NCI-H82 treated with DMSO at 0.1 percent for 48 hours (cell line): ENCODE results near the gene TRAPPC10.
"Not testable (repeated sequence)": the region's sequence is repeated elsewhere in the genome, so short reads cannot be mapped to it uniquely, and the experiment has no call there.

Experiments
- DNase-seq: peaks from one replicate; lab custom pipeline; 2025; ENCODE audit not compliant: unreplicated experiment; lab: John Stamatoyannopoulos, UW

The TRAPPC10 gene

GRCh38 chr21:44086636-44087425 is 74.7 kb downstream of the TRAPPC10 start:
- DNase-seq, result no peak

- DNase-seq, result no peak
Observed at GRCh38 chr21:44087426-44088400, 75.6 kb downstream of the TRAPPC10 start.

GRCh38 chr21:44088401-44088780 is 76.3 kb downstream of the TRAPPC10 start:
- no peak for DNase-seq

GRCh38 chr21:44089001-44089911 is 77.1 kb downstream of the TRAPPC10 start:
- DNase-seq, result no peak

- no peak for DNase-seq
Observed at GRCh38 chr21:44090325-44090724, 78.2 kb downstream of the TRAPPC10 start.

- no peak for DNase-seq
Observed at GRCh38 chr21:44092211-44092610, 80.1 kb downstream of the TRAPPC10 start.

- DNase-seq, result no peak
Observed at GRCh38 chr21:44093761-44094160, 81.7 kb downstream of the TRAPPC10 start.

- no peak for DNase-seq
Observed at GRCh38 chr21:44094832-44095231, 82.7 kb downstream of the TRAPPC10 start.

GRCh38 chr21:44098507-44098906 is 86.4 kb downstream of the TRAPPC10 start:
- not testable (repeated sequence) for DNase-seq

- not testable (repeated sequence) for DNase-seq
Observed at GRCh38 chr21:44098964-44099363, 86.9 kb downstream of the TRAPPC10 start.

- not testable (repeated sequence) for DNase-seq
Observed at GRCh38 chr21:44107026-44107501, 95.0 kb downstream of the TRAPPC10 start, which contains the start of gene PWP2. PWP2 (plus strand) TSS chr21:44107399; CDS start chr21:44107417, 18 bp downstream.

GRCh38 chr21:44107589-44107988 is 95.5 kb downstream of the TRAPPC10 start:
- DNase-seq, result not testable (repeated sequence)

GRCh38 chr21:44113702-44114371 is 101.7 kb downstream of the TRAPPC10 start:
- not testable (repeated sequence) for DNase-seq

- not testable (repeated sequence) for DNase-seq
Observed at GRCh38 chr21:44122131-44122530, 110.0 kb downstream of the TRAPPC10 start.

GRCh38 chr21:44127827-44128226 is 115.7 kb downstream of the TRAPPC10 start:
- not testable (repeated sequence) for DNase-seq

- not testable (repeated sequence) for DNase-seq
Observed at GRCh38 chr21:44133715-44134057, 121.6 kb downstream of the TRAPPC10 start.

GRCh38 chr21:44134732-44135131 is 122.6 kb downstream of the TRAPPC10 start:
- not testable (repeated sequence) for DNase-seq

GRCh38 chr21:44138039-44138438 is 125.9 kb downstream of the TRAPPC10 start:
- not testable (repeated sequence) for DNase-seq

GRCh38 chr21:44139787-44140551 is 127.9 kb downstream of the TRAPPC10 start:
- DNase-seq, result not testable (repeated sequence)
